PC-3 (cell line): ENCODE data around the gene POP4. TPM values are rescaled to one million over a fixed set of nuclear protein-coding genes. Genes with fewer than 3 reads are reported as not detected.

ENCODE experiments used
- ATAC-seq: fragments of 200-7000 bp; cut with Tn5 transposase; 2 replicates; pipeline ENCODE4 v1.9.1; 2020; ENCODE audit warnings: mild to moderate bottlenecking, moderate library complexity
- BruUV-seq: library from RNA; stranded (reverse); fragments of 400-500 nt; replicated peaks from 2 replicates; lab custom pipeline; 2021; lab: Mats Ljungman, UMichigan
- CTCF ChIA-PET: fragments of 300-600 bp; sonication (Branson Sonifier 250); formaldehyde crosslinking; loops from one replicate; lab custom pipeline; 2022; ENCODE audit warnings: antibody characterized with exemption; lab: Charles Lee
- POLR2A ChIA-PET: fragments of 300-600 bp; sonication (Branson Sonifier 250); formaldehyde crosslinking; loops from one replicate; lab custom pipeline; 2022; ENCODE audit warnings: antibody characterized with exemption; ENCODE audit not compliant: unreplicated experiment; lab: Charles Lee
- DNase-seq: peaks from one replicate; pipeline ENCODE4 v3.0.0-alpha.2; 2015
- H2AFZ ChIP-seq: fragments of 300-600 bp; sonication (generic); 2 replicates; pipeline ENCODE4 v1.6.0; 2016; ENCODE audit warnings: antibody characterized with exemption, low read length
- H3F3A ChIP-seq: fragments of 300-600 bp; sonication (generic); one replicate; pipeline ENCODE4 v1.6.0; 2017; ENCODE audit warnings: antibody characterized with exemption, low read length, control low read depth, mild to moderate bottlenecking; ENCODE audit not compliant: unreplicated experiment
- H3K27ac ChIP-seq: fragments of 300-600 bp; sonication (generic); 2 replicates; pipeline ENCODE4 v1.5.1; 2016; ENCODE audit warnings: mild to moderate bottlenecking, low read length
- H3K27me3 ChIP-seq: fragments of 300-600 bp; sonication (generic); 2 replicates; pipeline ENCODE4 v1.6.1; 2016; ENCODE audit warnings: low read length, mixed read lengths
- H3K36me3 ChIP-seq: fragments of 300-600 bp; sonication (generic); 2 replicates; pipeline ENCODE4 v1.6.1; 2016; ENCODE audit warnings: low read depth, mixed run types, low read length, mixed read lengths
- H3K4me1 ChIP-seq: fragments of 300-600 bp; sonication (generic); 2 replicates; pipeline ENCODE4 v1.5.1; 2016; ENCODE audit warnings: low read length; ENCODE audit not compliant: insufficient read depth
- H3K4me2 ChIP-seq: fragments of 300-600 bp; sonication (generic); 2 replicates; pipeline ENCODE4 v1.6.0; 2016; ENCODE audit warnings: low read length
- H3K4me3 ChIP-seq: fragments of 300-600 bp; sonication (generic); 2 replicates; pipeline ENCODE4 v1.5.1; 2016; ENCODE audit warnings: mild to moderate bottlenecking, low read length, mixed read lengths
- H3K79me2 ChIP-seq: fragments of 300-600 bp; sonication (generic); 2 replicates; pipeline ENCODE4 v1.6.1; 2017; ENCODE audit warnings: low read length, mixed read lengths
- H3K9ac ChIP-seq: fragments of 300-600 bp; sonication (generic); 2 replicates; pipeline ENCODE4 v1.6.0; 2016; ENCODE audit warnings: mild to moderate bottlenecking, low read length
- H3K9me2 ChIP-seq: fragments of 300-600 bp; sonication (generic); replicated peaks from 2 replicates; pipeline ENCODE4 v1.6.1; 2016; ENCODE audit warnings: mixed run types, low read length, mixed read lengths
- H3K9me3 ChIP-seq: fragments of 300-600 bp; sonication (generic); 2 replicates; pipeline ENCODE4 v1.6.1; 2016; ENCODE audit warnings: low read length, mixed read lengths
- H4K20me1 ChIP-seq: fragments of 300-600 bp; sonication (generic); 2 replicates; pipeline ENCODE4 v1.6.1; 2016; ENCODE audit warnings: low read length, mixed read lengths
- EZH2 ChIP-seq: fragments of 300-600 bp; sonication (generic); IDR thresholded peaks from one replicate; pipeline ENCODE4 v1.6.1; 2017; ENCODE audit warnings: antibody characterized with exemption, mild to moderate bottlenecking, low read length; ENCODE audit not compliant: unreplicated experiment
- EZH2phosphoT487 ChIP-seq: fragments of 300-600 bp; sonication (generic); IDR thresholded peaks from 2 replicates; pipeline ENCODE4 v1.6.1; 2018; ENCODE audit warnings: mild to moderate bottlenecking, antibody characterized with exemption, low read length, borderline replicate concordance
- intact Hi-C: fragments of 100-400 bp; cut with micrococcal nuclease; formaldehyde crosslinking; loops from 2 replicates; pipeline ENCODE4 v1.9.0; 2023
- total RNA-seq: library from RNA; depleted of rRNA; stranded (reverse); fragments of >200 nt; gene quantifications from 2 replicates; pipeline ENCODE4 v1.2.3, GENCODE V29; 2014
- TF ChIP-seq, protein P1 (sequence below): fragments of 300-600 bp; sonication (generic); conservative IDR thresholded peaks from 2 replicates; pipeline ENCODE4 v1.5.1; 2017; ENCODE audit warnings: antibody characterized with exemption, low read depth, mild to moderate bottlenecking, low read length

Gene POP4
- total RNA-seq, 1 experiment from 2014 or later, result 115 TPM

- BruUV-seq, result no TSS peak
- no peaks in the 10 kb centered on the region for H3K4me1 ChIP-seq
- intact Hi-C loops, result no loop called here
- no peak for ATAC-seq
- no peak overlapping the region for H3K9ac ChIP-seq
- no peaks in the 10 kb centered on the region for H3K9me3 ChIP-seq
- ChIA-PET CTCF (no interaction called here), POLR2A (interaction anchor here (0.7 kb wide), 1 partner anchor 38 kb away, joined by 4 read pairs; no protein-coding TSS in a partner anchor)
- no peaks in the 10 kb centered on the region for H3F3A ChIP-seq
- no peak overlapping the region for H3K27ac ChIP-seq
- H3K36me3 ChIP-seq, result no peaks in the 10 kb centered on the region
- no peaks in the 10 kb centered on the region for H3K9me2 ChIP-seq
- H3K27me3 ChIP-seq, result peaks cover 44% of the 10 kb centered on the region
- no peak overlapping the region for H3K4me2 ChIP-seq
- H4K20me1 ChIP-seq, result no peaks in the 10 kb centered on the region
- TF ChIP-seq EZH2 (no peak), EZH2phosphoT487 (no peak)
- TF ChIP-seq, protein P1, sequence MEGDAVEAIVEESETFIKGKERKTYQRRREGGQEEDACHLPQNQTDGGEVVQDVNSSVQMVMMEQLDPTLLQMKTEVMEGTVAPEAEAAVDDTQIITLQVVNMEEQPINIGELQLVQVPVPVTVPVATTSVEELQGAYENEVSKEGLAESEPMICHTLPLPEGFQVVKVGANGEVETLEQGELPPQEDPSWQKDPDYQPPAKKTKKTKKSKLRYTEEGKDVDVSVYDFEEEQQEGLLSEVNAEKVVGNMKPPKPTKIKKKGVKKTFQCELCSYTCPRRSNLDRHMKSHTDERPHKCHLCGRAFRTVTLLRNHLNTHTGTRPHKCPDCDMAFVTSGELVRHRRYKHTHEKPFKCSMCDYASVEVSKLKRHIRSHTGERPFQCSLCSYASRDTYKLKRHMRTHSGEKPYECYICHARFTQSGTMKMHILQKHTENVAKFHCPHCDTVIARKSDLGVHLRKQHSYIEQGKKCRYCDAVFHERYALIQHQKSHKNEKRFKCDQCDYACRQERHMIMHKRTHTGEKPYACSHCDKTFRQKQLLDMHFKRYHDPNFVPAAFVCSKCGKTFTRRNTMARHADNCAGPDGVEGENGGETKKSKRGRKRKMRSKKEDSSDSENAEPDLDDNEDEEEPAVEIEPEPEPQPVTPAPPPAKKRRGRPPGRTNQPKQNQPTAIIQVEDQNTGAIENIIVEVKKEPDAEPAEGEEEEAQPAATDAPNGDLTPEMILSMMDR, result no peak
- H3K4me3 ChIP-seq, result no peak overlapping the region
- H2AFZ ChIP-seq, result no peak overlapping the region
- H3K79me2 ChIP-seq, result no peaks in the 10 kb centered on the region
- DNase-seq, result no peak
These were observed 36.8 kb upstream of the POP4 start for GRCh38 chr19:29569038-29569911.

DNA sequence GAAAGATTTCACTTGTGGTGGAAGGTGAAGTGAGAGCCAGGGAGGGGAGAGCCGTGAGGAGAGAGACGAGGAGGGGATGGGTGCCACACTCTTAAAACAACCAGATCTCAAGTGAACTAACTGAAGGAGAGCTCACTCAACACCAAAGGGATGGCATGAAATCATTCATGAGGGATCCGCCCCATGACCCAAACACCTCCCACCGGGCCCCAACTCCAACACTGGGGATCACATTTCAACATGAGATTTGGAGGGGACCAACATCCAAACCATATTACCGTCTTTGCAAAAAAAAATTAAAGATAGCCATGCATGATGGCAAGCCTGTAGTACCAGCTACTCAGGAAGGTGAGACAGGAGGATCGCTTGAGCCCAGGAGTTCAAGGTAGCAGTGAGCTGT is 34.9 kb upstream of the POP4 start:
- Histone ChIP-seq H3K9me3 (no peaks in the 10 kb centered on the region), H3K79me2 (no peaks in the 10 kb centered on the region), H3K9me2 (no peaks in the 10 kb centered on the region), H3K36me3 (no peaks in the 10 kb centered on the region), H3K4me3 (no peak overlapping the region), H3F3A (no peaks in the 10 kb centered on the region), H4K20me1 (no peaks in the 10 kb centered on the region), H3K4me1 (no peaks in the 10 kb centered on the region), H3K9ac (no peak overlapping the region), H3K4me2 (no peak overlapping the region), H3K27ac (no peak overlapping the region), H2AFZ (no peak overlapping the region), H3K27me3 (peaks cover 52% of the 10 kb centered on the region)
- CTCF ChIA-PET, result no interaction called here
- intact Hi-C loops, result no loop called here
- no peak for TF ChIP-seq EZH2
- TF ChIP-seq EZH2phosphoT487, result no peak
- POLR2A ChIA-PET, result no interaction called here
- ATAC-seq (no peak), DNase-seq (no peak)
- no TSS peak for BruUV-seq

DNA sequence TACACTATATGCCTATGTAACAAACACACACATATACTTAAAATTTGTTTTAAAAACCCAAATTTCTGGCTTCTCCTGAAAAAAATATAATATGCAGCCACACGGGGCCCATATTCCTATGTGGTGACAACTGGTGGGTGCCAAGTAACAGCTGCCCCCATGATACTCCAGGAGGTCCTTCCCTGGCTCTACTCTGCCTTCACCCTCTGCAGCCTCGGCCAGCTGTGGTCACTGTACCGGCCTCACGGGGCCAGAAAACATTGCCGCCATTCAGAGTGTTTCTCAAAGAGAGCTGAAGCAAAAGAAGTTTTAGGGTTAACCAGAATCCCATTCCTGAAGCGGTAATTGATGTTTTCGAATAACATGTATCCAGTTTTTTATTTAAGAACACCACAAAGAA is 32.6 kb upstream of the POP4 start:
- H3K4me3 ChIP-seq, result no peak overlapping the region
- CTCF ChIA-PET, result no interaction called here
- no peak overlapping the region for H3K27ac ChIP-seq
- no peak overlapping the region for H3K4me2 ChIP-seq
- DNase-seq (no peak), ATAC-seq (no peak)
- POLR2A ChIA-PET, result no interaction called here
- no peaks in the 10 kb centered on the region for H3K79me2 ChIP-seq
- H3K27me3 ChIP-seq, result peaks cover 62% of the 10 kb centered on the region
- no peaks in the 10 kb centered on the region for H3K9me2 ChIP-seq
- TF ChIP-seq EZH2, result no peak
- TF ChIP-seq, protein P1, result no peak
- TF ChIP-seq EZH2phosphoT487, result no peak
- intact Hi-C loops, result no loop called here
- no peaks in the 10 kb centered on the region for H4K20me1 ChIP-seq
- no TSS peak for BruUV-seq
- no peaks in the 10 kb centered on the region for H3K9me3 ChIP-seq
- H3K36me3 ChIP-seq, result no peaks in the 10 kb centered on the region
- H3K9ac ChIP-seq, result no peak overlapping the region
- H3K4me1 ChIP-seq, result no peaks in the 10 kb centered on the region
- no peaks in the 10 kb centered on the region for H3F3A ChIP-seq
- H2AFZ ChIP-seq, result no peak overlapping the region
